GM23338 (cell line): ENCODE data around the gene TMEM128. TPM values are rescaled to one million over a fixed set of nuclear protein-coding genes. Genes with fewer than 3 reads are reported as not detected.

Experiments used
- ATAC-seq: fragments of 200-7000 bp; cut with Tn5 transposase; 3 replicates; pipeline ENCODE4 v1.9.1; 2020
- DNase-seq: peaks from one replicate; pipeline ENCODE4 v3.0.0-alpha.2; 2015; ENCODE audit warnings: low spot score
- H2AFZ ChIP-seq: fragments of 200-600 bp; sonication (generic); 2 replicates; pipeline ENCODE4 v1.8.0; 2016; ENCODE audit warnings: antibody characterized with exemption, mild to moderate bottlenecking, moderate library complexity
- H3F3A ChIP-seq: fragments of 200-600 bp; sonication (generic); replicated peaks from 2 replicates; pipeline ENCODE4 v1.8.0; 2017; ENCODE audit warnings: antibody characterized with exemption, mixed run types, low read depth
- H3K27ac ChIP-seq: fragments of 200-600 bp; sonication (generic); 2 replicates; pipeline ENCODE4 v1.6.1; 2016; ENCODE audit warnings: low read depth
- H3K27me3 ChIP-seq: fragments of 200-600 bp; sonication (generic); 2 replicates; pipeline ENCODE4 v1.8.0; 2016; ENCODE audit warnings: mild to moderate bottlenecking, mixed run types, moderate library complexity; ENCODE audit not compliant: insufficient read depth
- H3K36me3 ChIP-seq: fragments of 200-600 bp; sonication (generic); 2 replicates; pipeline ENCODE4 v1.8.0; 2016; ENCODE audit warnings: mild to moderate bottlenecking; ENCODE audit not compliant: insufficient read depth
- H3K4me1 ChIP-seq: fragments of 200-600 bp; sonication (generic); 2 replicates; pipeline ENCODE4 v1.8.0; 2016; ENCODE audit warnings: mild to moderate bottlenecking, moderate library complexity; ENCODE audit not compliant: insufficient read depth
- H3K4me2 ChIP-seq: fragments of 200-600 bp; sonication (generic); 2 replicates; pipeline ENCODE4 v1.7.1; 2017; ENCODE audit warnings: mixed run types
- H3K4me3 ChIP-seq: fragments of 200-600 bp; sonication (generic); 2 replicates; pipeline ENCODE4 v1.6.1; 2016; ENCODE audit warnings: mixed run types
- H3K79me2 ChIP-seq: fragments of 200-600 bp; sonication (generic); replicated peaks from 2 replicates; pipeline ENCODE4 v1.8.0; 2017; ENCODE audit warnings: mild to moderate bottlenecking; ENCODE audit not compliant: insufficient read depth
- H3K9me2 ChIP-seq: fragments of 200-600 bp; sonication (generic); 2 replicates; pipeline ENCODE4 v1.8.0; 2017; ENCODE audit not compliant: insufficient read depth
- H4K20me1 ChIP-seq: fragments of 200-600 bp; sonication (generic); replicated peaks from 2 replicates; pipeline ENCODE4 v1.8.0; 2017; ENCODE audit warnings: mild to moderate bottlenecking; ENCODE audit not compliant: insufficient read depth
- H3K27ac Mint-ChIP-seq: 2 replicates; pipeline ENCODE4 v1.8.0; 2020; ENCODE audit warnings: inconsistent platforms, mild to moderate bottlenecking, moderate library complexity, mixed read lengths
- H3K27me3 Mint-ChIP-seq: 3 replicates; pipeline ENCODE4 v1.8.0; 2022; ENCODE audit warnings: low read depth, mild to moderate bottlenecking, moderate library complexity, mixed read lengths, inconsistent platforms; ENCODE audit not compliant: insufficient read depth, poor library complexity
- H3K36me3 Mint-ChIP-seq: 3 replicates; pipeline ENCODE4 v1.8.0; 2021; ENCODE audit warnings: low read depth, mild to moderate bottlenecking, inconsistent platforms, moderate library complexity, mixed read lengths
- H3K4me1 Mint-ChIP-seq: 3 replicates; pipeline ENCODE4 v1.8.0; 2020; ENCODE audit warnings: mild to moderate bottlenecking, inconsistent platforms, mixed read lengths
- H3K4me3 Mint-ChIP-seq: 3 replicates; pipeline ENCODE4 v1.8.0; 2021; ENCODE audit warnings: moderate library complexity, mild to moderate bottlenecking, inconsistent platforms, mixed read lengths
- H3K9me3 Mint-ChIP-seq: 3 replicates; pipeline ENCODE4 v1.8.0; 2020; ENCODE audit warnings: moderate library complexity, mild to moderate bottlenecking, inconsistent platforms, mixed read lengths
- CREB1 ChIP-seq: fragments of 250-450 bp; sonication (Bioruptor Pico); IDR thresholded peaks from 2 replicates; pipeline ENCODE4 v1.5.0; 2020; ENCODE audit warnings: low read depth, mild to moderate bottlenecking, moderate library complexity
- CTCF ChIP-seq, 2 experiments: fragments of 200-600 bp in 1 of 2; sonication (generic) in 1 of 2; conservative IDR thresholded peaks; 2 replicates each; pipeline versions ENCODE4 v1.5.1 to v1.6.1; 2016 to 2017; ENCODE audit warnings: antibody characterized with exemption in 2 of 2, low read depth in 2 of 2, mild to moderate bottlenecking in 2 of 2, moderate library complexity in 1 of 2
- EZH2phosphoT487 ChIP-seq: fragments of 200-600 bp; sonication (generic); IDR thresholded peaks from one replicate; pipeline ENCODE4 v1.8.1; 2018; ENCODE audit warnings: antibody characterized with exemption; ENCODE audit not compliant: unreplicated experiment
- JUNB ChIP-seq: IDR thresholded peaks from one replicate; pipeline ENCODE4 v1.6.1; 2016; ENCODE audit warnings: antibody characterized with exemption; ENCODE audit not compliant: unreplicated experiment
- NANOG ChIP-seq: IDR thresholded peaks from 2 replicates; pipeline ENCODE4 v1.6.1; 2016; ENCODE audit warnings: antibody characterized with exemption, borderline replicate concordance
- POLR2AphosphoS5 ChIP-seq: IDR thresholded peaks from 2 replicates; pipeline ENCODE4 v1.6.1; 2016; ENCODE audit warnings: antibody characterized with exemption, low read depth
- REST ChIP-seq: IDR thresholded peaks from one replicate; pipeline ENCODE4 v1.6.1; 2018; ENCODE audit warnings: antibody characterized with exemption; ENCODE audit not compliant: unreplicated experiment
- STAT1 ChIP-seq: IDR thresholded peaks from one replicate; pipeline ENCODE4 v1.6.1; 2016; ENCODE audit warnings: antibody characterized with exemption; ENCODE audit not compliant: unreplicated experiment
- ZNF331 ChIP-seq: fragments of 250-450 bp; sonication (Bioruptor Pico); IDR thresholded peaks from 2 replicates; pipeline ENCODE4 v1.5.0; 2020; ENCODE audit warnings: low read depth, mild to moderate bottlenecking, moderate library complexity
- ZNF462 ChIP-seq: fragments of 250-450 bp; sonication (Bioruptor Pico); IDR thresholded peaks from 2 replicates; pipeline ENCODE4 v1.5.0; 2020; ENCODE audit warnings: mild to moderate bottlenecking, moderate library complexity
- polyA plus RNA-seq: library from polyadenylated mRNA; unstranded; fragments of >200 nt; fragmentation: Nextera tagmentation; extraction: Ambion mirVana; gene quantifications from 2 replicates; pipeline ENCODE4 v1.2.1, GENCODE V29; 2016
- total RNA-seq: library from RNA; depleted of rRNA; stranded (reverse); fragments of >200 nt; shearing (Covaris generic); gene quantifications from 2 replicates; pipeline ENCODE4 v1.2.3, GENCODE V29; 2014

TMEM128 gene
- total and polyA plus RNA-seq, 2 experiments from 2014 or later = 22.7 to 25.9 TPM

- peaks cover 57% of the 10 kb centered on the region for H3K79me2 ChIP-seq
- no peaks in the 10 kb centered on the region for H3K9me2 ChIP-seq
- H3K36me3 Mint-ChIP-seq = peaks cover 62% of the 10 kb centered on the region
- H2AFZ ChIP-seq = no peak overlapping the region
- H3K36me3 ChIP-seq = peaks cover 51% of the 10 kb centered on the region
- H3K4me1 Mint-ChIP-seq = peaks cover 12% of the 10 kb centered on the region
- no peak overlapping the region for H3K27ac ChIP-seq
- no peaks in the 10 kb centered on the region for H3K27me3 Mint-ChIP-seq
- ATAC-seq (no peak), DNase-seq (no peak)
- TF ChIP-seq JUNB (no peak), NANOG (no peak), POLR2AphosphoS5 (no peak), CREB1 (no peak), STAT1 (no peak)
- no peak overlapping the region for H3K27ac Mint-ChIP-seq
- H4K20me1 ChIP-seq = peaks cover 32% of the 10 kb centered on the region
- no peak overlapping the region for H3K4me2 ChIP-seq
- H3K4me1 ChIP-seq = peaks cover 10% of the 10 kb centered on the region
- no peak overlapping the region for H3K4me3 ChIP-seq
- H3F3A ChIP-seq = no peaks in the 10 kb centered on the region
- no peaks in the 10 kb centered on the region for H3K9me3 Mint-ChIP-seq
- no peaks in the 10 kb centered on the region for H3K27me3 ChIP-seq
- no peak overlapping the region for H3K4me3 Mint-ChIP-seq
Measured at GRCh38 chr4:4284827-4285618, 37.0 kb upstream of the TMEM128 start.

GRCh38 chr4:4281787-4282186, 33.8 kb upstream of the TMEM128 start:
- Histone ChIP-seq H4K20me1 (peaks cover 20% of the 10 kb centered on the region), H3K4me2 (no peak overlapping the region), H3K4me3 (no peak overlapping the region), H3K79me2 (peaks cover 26% of the 10 kb centered on the region), H3K36me3 (peaks cover 71% of the 10 kb centered on the region), H3K4me1 (no peaks in the 10 kb centered on the region), H3K27me3 (no peaks in the 10 kb centered on the region), H3K9me2 (no peaks in the 10 kb centered on the region), H2AFZ (no peak overlapping the region), H3K27ac (no peak overlapping the region), H3F3A (no peaks in the 10 kb centered on the region)
- no peaks in the 10 kb centered on the region for H3K9me3 Mint-ChIP-seq
- ATAC-seq (no peak), DNase-seq (no peak)
- H3K4me1 Mint-ChIP-seq = no peaks in the 10 kb centered on the region
- H3K4me3 Mint-ChIP-seq = no peak overlapping the region
- peaks cover 75% of the 10 kb centered on the region for H3K36me3 Mint-ChIP-seq
- no peak overlapping the region for H3K27ac Mint-ChIP-seq
- H3K27me3 Mint-ChIP-seq = no peaks in the 10 kb centered on the region
- TF ChIP-seq NANOG (no peak), EZH2phosphoT487 (no peak), REST (no peak), JUNB (no peak), CTCF (conservative IDR thresholded peaks at IDR 0.05; ENCODE audit: low read depth in 2 of 2) (no peak), ZNF331 (CRISPR knock-in tag) (no peak), ZNF462 (CRISPR knock-in tag) (no peak), POLR2AphosphoS5 (no peak)
